HL-60 (cell line): ENCODE results near the gene DNALI1.

Experiments used
- DNase-seq, 2 experiments: peaks; one replicate each; pipeline ENCODE4 v3.0.0-alpha.2; 2010 to 2020; ENCODE audit warnings: low read depth in 1 of 2, low spot score in 1 of 2
- H3K27ac ChIP-seq: fragments of 250-450 bp; sonication (Bioruptor Pico); replicated peaks from 2 replicates; pipeline ENCODE4 v1.5.1; 2020; ENCODE audit warnings: mild to moderate bottlenecking, moderate library complexity
- H3K27me3 ChIP-seq: fragments of 250-450 bp; sonication (Bioruptor Pico); 2 replicates; pipeline ENCODE4 v1.5.1; 2021; ENCODE audit warnings: mild to moderate bottlenecking, moderate library complexity; ENCODE audit not compliant: insufficient read depth, poor library complexity, severe bottlenecking
- H3K4me3 ChIP-seq: replicated peaks from 2 replicates; pipeline ENCODE4 v1.5.1; 2011; ENCODE audit warnings: mild to moderate bottlenecking, control low read depth, low read length; ENCODE audit not compliant: insufficient read depth
- CTCF ChIP-seq: IDR thresholded peaks from one replicate; pipeline ENCODE4 v1.5.1; 2011; ENCODE audit warnings: low read length, control low read depth, inconsistent platforms; ENCODE audit not compliant: insufficient read depth
- GABPA ChIP-seq: IDR thresholded peaks from 2 replicates; pipeline ENCODE4 v1.6.1; 2012; ENCODE audit warnings: low read depth
- POLR2AphosphoS5 ChIP-seq: IDR thresholded peaks from 2 replicates; pipeline ENCODE4 v1.6.1; 2012; ENCODE audit warnings: low read depth
- SPI1 ChIP-seq: IDR thresholded peaks from 2 replicates; pipeline ENCODE4 v1.6.1; 2012; ENCODE audit warnings: low read depth, mild to moderate bottlenecking, borderline replicate concordance
- TF ChIP-seq, protein P1 (sequence below): IDR thresholded peaks from 2 replicates; pipeline ENCODE4 v1.6.1; 2012; ENCODE audit warnings: low read depth; ENCODE audit not compliant: insufficient replicate concordance

DNALI1 gene

DNA sequence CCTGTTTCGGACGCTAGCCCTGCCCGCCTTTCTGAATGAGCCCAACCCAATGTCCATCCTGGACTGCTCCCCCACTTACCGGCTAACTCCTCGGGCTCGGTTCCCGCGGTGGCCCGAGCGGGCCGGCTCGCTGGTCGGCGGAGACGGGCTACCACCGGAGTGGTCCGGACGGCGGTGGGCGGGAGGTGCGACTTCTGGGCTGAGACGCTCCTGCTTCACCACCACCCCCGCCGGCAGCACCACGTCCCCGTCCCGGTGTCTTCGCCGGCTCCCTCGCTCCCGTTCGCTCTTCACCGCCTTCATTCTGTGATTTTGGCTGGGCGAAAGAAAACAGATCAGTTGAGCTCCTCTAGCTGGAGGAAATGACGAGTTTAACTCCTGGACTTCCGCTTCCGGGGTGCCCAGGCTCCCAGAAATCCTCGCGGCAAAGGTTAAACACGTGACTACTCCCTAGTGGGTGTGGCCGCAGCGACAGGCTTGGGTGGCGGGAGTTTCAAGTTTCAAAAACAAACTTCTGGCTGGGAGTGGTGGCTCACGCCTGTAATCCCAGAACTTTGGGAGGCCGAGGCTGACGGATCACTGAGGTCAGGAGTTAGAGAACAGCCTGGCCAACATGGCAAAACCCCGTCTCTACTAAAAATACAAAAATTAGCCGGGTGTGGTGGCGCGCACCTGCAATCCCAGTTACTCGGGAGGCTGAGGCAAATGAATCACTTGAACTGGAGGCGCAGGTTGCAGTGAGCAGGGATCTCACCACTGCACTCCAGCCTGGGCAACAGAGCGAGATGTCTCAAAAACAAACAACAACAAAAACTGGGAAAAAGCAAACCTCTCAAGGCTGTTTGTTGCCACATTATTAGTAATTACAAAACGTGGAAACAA, 2.6 kb upstream of the DNALI1 start, which contains the start of gene SNIP1:
Gene SNIP1, minus strand, starts transcription at position 367 of the 882 bp plus-strand sequence. Its CDS starts 64 bp downstream, at position 303.
- H3K4me3 ChIP-seq: peak within 1 kb of the TSS; percentile 100
- TF ChIP-seq SPI1 (peak; percentile 49; the same call in 1 of the 2 replicates), CTCF (no peak), GABPA (peak; percentile 97), POLR2AphosphoS5 (peak; percentile 66)
- TF ChIP-seq, protein P1, sequence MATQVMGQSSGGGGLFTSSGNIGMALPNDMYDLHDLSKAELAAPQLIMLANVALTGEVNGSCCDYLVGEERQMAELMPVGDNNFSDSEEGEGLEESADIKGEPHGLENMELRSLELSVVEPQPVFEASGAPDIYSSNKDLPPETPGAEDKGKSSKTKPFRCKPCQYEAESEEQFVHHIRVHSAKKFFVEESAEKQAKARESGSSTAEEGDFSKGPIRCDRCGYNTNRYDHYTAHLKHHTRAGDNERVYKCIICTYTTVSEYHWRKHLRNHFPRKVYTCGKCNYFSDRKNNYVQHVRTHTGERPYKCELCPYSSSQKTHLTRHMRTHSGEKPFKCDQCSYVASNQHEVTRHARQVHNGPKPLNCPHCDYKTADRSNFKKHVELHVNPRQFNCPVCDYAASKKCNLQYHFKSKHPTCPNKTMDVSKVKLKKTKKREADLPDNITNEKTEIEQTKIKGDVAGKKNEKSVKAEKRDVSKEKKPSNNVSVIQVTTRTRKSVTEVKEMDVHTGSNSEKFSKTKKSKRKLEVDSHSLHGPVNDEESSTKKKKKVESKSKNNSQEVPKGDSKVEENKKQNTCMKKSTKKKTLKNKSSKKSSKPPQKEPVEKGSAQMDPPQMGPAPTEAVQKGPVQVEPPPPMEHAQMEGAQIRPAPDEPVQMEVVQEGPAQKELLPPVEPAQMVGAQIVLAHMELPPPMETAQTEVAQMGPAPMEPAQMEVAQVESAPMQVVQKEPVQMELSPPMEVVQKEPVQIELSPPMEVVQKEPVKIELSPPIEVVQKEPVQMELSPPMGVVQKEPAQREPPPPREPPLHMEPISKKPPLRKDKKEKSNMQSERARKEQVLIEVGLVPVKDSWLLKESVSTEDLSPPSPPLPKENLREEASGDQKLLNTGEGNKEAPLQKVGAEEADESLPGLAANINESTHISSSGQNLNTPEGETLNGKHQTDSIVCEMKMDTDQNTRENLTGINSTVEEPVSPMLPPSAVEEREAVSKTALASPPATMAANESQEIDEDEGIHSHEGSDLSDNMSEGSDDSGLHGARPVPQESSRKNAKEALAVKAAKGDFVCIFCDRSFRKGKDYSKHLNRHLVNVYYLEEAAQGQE: peak; percentile 50
- H3K27me3 ChIP-seq: no peaks in the 10 kb centered on the region
- peak; percentile 87 to 95 for DNase-seq
- peak within 1 kb of the TSS; percentile 80 for H3K27ac ChIP-seq

DNA sequence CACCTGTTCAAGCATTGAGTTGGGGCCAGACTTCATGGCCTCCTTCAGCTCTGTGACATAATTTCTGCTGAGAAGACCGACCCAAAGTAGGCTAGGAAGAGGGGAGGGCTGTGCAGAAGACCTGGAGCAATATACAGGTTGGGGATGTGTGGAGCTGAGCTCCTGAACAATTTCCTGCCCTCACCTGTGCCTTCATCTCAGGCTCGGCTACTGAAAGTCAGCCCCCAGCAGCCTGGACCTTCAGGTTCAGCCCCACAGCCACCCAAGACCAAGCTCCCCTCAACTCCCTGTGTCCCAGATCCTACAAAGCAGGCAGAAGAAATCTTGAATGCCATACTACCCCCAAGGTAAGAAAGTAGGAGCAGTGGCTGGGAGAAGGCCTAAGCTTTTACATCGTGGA, 662 bp downstream of the DNALI1 start:
- H3K4me3 ChIP-seq: no peak overlapping the region

DNA sequence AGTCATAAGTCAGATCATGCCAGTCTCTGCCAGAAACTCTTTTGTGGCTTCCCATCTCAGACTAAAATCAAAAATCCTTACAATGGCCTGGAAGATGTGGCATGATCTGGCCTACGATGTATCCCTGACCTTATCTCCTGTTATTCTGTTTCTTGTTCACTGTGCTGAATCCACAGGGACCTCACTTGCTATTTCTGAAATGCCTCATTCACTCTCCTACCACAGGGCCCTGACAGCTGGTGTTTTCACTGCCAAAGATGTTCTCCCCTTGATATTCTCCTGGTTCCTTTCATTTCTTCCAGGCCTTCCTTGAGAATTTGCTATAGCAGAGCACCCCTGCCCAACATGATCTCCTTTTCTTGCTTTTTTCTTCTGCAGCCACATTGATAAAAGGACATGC, 1.7 kb downstream of the DNALI1 start:
- TF ChIP-seq CTCF (no peak), GABPA (no peak), POLR2AphosphoS5 (no peak), SPI1 (no peak)
- TF ChIP-seq, protein P1: no peak
- H3K27ac ChIP-seq: no peak overlapping the region
- no peaks in the 10 kb centered on the region for H3K27me3 ChIP-seq
- H3K4me3 ChIP-seq: no peak overlapping the region
- DNase-seq: no peak

More for the DNA sequence above, 662 bp downstream of the DNALI1 start:
- TF ChIP-seq CTCF (no peak), GABPA (no peak), POLR2AphosphoS5 (no peak), SPI1 (no peak)
- TF ChIP-seq, protein P1: no peak
- no peak for DNase-seq
- Histone ChIP-seq H3K27ac (no peak overlapping the region), H3K27me3 (no peaks in the 10 kb centered on the region)
